Dermis blood vessel endothelial cell (primary cell): ENCODE results near the gene CD82. TPM values are rescaled to one million over a fixed set of nuclear protein-coding genes. Genes with fewer than 3 reads are reported as not detected.

Experiments
- DNase-seq: peaks from one replicate; pipeline ENCODE4 v3.0.0; 2010
- total RNA-seq: library from RNA; depleted of rRNA; stranded (reverse); fragments of >200 nt; gene quantifications from 2 replicates; pipeline ENCODE4 v1.2.3, GENCODE V29; 2014

The CD82 gene
- total RNA-seq, 1 donor from 2014 or later: 8.5 TPM

DNA sequence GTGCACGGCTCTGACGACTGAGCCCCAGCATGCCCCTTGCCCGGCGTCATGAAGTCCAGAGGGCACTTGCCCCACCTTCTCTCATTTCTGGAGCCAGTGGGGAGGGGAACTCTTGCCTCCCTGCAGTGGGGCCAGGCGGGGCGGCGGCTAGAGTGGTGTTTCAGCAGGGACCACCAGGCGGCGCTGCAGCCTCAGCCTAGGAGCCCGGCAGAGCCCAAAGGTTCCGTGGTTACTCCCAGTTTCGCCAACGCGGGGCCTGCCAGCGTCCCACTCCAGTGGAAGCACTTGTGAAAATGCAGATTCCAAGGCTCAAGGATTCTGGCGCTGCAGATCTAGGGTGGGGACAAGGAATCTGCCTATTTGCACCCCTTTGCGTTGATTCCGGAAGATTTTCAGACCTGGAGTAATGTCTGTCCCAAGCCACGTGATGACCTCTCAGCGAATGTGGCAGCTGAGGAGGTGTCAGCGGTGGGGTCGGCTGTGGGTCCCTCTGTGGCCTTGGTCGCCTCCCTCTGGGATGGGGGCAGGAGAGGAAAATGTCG is 55.7 kb downstream of the CD82 start:
- peak; percentile 80 for DNase-seq

DNA sequence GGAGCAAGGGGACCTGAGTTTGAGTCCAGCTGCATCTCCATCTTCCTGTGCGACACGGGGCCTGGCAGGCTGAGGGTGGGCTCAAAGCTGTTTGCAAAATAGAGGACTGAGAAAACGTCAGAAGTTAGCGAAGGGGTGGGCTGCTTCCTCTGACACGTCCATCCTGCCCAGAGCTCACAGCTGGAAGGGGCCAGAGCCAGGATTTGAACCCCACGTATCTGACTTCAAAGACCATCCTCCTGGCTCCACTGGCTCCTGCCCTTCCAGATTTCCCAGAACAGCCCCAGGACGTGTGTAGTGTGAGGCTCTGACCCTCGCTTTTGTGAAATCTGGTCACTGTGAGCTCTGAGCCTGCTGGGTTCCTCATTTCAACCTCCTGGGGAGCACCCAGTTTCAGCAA is 56.3 kb downstream of the CD82 start:
- DNase-seq: no peak

DNA sequence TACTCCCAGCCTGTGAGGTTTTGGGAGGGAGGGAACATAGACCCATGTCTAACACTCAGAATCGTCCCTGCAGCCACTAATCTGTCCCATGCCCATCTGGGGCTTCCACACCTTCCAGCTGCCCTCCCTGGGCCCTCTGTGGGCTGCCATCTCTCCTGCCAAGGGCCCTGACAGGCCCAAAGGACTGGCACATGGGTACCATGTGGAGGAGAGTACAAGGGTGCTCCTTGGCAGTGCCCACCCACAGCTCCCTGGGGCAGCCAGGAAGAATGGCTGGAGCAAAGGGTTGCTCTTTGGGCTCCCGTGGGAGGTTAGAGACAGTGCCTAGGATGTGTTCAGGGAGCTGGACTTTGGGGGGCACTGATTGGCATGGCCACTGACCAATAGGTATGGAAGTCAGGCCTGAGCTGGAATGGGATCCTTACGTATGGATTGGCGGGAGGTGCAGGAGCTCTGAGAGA is 56.8 kb downstream of the CD82 start:
- no peak for DNase-seq

DNA sequence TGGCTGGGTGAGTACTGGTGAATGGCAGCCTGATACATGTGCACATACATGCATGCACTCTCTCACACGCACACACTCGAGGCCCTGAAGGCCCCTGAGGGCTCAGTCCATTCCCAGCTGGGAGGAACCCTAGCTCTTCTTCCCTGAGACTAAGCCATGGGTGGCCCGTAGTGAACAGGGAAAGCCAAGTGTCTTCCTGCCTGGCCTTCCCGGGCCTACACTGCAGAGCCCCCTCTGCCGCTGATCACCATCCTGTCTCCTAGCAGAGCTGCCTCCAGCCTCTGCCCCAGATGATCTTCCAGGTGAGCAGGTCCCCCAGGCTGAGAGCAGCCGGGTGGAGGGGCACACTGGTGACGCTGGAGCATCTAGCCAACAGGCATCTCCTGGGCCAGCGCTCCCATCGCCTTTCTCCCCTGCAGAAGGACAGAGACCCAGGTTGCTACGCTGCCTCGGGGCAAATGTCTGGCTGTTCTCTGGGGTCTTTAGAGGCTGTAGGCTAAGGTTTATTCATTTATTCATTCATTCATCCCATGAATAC is 57.3 kb downstream of the CD82 start:
- DNase-seq: no peak

DNA sequence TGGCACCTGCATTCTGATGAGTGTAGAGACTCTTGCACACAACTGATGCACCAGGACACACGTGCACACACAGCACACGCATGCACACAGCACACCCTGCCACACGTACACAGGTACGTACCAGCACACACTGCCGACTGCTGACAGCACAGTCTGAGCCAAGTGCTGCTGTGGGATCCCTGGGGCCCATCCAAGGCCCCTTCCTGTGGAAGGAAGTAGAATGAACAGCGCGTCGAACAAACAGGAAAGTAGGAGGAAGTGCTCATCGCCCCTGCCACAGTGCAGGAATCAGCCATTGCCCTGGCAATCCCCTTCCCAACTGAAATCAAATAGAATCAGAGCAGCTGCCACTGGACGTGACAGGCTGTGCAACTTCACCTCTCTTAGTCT is 57.9 kb downstream of the CD82 start:
- DNase-seq: peak; percentile 68

DNA sequence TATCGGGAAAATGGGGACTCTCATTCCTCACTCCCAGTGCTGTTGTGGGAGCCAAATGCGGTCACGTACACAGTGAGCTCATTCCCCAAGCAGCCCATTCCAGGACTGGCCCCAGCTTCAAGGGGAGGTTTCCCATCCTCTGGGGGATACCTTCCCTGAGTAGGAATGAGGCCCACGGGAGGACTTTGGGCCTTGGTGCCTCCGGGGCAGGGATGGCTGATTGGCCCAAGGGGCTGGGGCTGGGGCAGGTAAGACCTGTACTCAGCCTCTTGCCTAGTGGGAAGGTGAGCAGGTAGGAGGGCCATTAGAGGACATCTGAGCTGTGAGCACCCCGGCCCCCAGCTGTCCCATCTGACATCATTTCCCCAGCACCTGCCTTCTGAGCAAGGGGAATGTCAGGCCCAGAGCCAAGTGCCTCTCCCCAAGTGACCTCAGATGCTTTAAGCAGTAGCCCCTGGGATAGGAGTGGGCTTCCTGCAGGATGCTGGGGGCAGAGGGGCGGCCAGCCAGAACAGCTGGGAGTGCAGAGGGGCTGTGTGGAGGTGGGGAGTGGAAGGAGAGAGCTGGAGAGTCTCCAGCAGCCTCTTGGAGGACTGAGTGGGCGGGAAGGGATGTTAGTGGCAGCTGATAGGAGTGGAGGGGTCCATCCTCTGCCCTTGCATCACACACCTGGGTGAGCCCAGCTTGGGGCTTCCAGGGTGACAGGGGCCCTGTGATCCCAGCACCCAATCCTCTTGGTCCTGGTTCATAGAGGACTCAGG is 58.4 kb downstream of the CD82 start:
- peak; percentile 68 for DNase-seq

DNA sequence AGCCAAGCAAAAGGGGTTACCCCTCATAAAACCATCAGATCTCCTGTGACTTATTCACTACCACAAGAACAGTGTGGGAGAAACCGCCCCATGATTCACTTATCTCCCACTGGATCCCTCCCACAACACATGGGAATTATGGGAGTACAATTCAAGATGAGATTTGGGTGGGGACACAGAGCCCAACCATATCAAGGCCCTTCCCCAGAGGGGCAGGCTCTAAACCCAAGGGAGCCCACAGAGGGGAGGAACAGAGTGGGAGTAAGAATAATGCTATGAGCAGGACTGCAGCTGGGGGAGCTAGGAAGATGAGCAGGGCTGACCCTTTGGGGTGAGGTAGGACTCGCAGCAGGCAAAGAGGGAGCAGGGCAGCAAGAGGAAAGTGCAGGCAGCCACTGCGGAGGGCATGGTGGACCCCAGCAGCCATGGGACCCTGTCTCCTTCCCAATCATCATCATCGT is 59.3 kb downstream of the CD82 start:
- no peak for DNase-seq

DNA sequence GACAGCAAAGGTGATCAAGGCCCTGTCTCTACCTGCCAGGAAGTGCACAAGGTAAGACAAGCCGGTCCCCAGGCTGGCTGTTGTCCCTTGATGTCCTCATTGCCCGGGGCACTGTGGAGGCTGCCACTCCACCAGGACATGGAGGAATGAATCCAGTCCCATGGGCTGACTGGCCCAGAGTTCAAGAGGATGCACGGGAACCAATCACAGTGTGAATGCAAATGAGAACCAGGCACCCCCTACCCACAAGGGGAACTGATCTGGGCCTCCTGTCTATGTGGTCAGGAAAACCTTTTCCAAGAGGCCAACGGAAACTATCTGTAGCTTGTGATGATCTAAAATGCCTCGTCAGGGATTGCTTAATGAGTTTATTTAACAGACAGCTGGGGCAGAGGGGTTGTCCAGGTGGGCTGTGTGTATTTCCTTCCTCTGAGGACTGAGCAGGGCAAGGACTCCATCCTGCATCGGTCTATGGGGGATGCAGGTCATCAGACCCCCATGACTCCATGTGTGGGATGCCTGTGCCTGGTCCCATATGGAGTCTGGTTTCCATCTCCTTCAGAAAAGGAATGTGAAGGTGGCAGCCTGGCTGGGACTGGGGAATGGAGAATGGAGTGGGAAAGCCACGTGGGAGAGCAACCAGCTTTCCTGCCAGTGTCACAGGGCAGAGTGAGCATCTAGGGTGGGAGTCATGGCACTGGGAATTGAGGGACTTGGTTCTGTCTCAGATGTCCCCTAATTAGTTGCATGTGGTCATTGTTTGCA is 60.5 kb downstream of the CD82 start:
- no peak for DNase-seq

DNA sequence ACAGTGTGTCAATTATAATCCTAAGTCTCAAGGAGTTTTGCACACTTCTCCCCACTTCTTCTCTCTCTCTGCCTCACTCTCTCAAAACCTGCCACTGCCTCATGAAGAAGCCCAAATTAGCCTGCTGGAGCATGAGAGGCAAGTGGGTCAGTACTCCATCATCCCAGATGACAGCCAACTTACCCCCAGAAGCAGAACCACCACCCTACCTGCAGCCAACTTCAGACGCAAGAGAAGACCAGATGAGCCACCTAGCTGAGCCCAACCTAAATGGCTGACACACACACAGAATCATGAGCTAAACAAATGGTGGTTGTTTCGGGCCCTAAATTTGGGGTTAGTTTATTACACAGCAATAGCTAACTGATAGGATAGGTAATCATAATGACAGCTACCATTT is 61.2 kb downstream of the CD82 start:
- no peak for DNase-seq

DNA sequence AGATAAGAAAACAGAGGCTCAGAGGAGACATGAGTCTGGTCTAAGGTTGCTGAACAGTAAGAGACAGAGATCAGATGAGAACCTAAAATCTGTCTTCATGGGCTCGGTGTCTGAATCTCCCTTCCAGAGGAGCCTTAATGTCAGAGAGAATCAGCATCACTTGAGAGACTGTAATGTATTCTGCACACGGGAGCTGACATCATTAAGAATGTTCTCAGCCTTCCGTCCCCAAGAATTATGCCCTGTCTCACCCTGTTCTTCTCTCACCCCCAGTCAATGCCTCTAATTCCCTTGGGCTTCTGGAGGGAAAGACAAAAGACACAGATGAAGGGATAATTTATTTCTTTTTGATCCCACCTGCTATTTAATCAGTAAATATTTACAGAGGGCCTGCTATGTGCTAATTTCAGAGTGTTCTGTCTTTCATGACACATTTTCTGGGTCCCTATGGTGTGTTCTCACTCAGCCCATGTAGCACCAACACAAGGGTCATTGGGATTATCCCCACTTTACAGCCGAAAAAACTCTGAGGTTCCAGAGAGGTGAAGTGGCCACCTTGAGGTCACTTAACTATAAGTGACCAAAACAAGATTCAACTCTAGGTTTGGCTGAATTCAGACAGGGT is 61.8 kb downstream of the CD82 start:
- no peak for DNase-seq

DNA sequence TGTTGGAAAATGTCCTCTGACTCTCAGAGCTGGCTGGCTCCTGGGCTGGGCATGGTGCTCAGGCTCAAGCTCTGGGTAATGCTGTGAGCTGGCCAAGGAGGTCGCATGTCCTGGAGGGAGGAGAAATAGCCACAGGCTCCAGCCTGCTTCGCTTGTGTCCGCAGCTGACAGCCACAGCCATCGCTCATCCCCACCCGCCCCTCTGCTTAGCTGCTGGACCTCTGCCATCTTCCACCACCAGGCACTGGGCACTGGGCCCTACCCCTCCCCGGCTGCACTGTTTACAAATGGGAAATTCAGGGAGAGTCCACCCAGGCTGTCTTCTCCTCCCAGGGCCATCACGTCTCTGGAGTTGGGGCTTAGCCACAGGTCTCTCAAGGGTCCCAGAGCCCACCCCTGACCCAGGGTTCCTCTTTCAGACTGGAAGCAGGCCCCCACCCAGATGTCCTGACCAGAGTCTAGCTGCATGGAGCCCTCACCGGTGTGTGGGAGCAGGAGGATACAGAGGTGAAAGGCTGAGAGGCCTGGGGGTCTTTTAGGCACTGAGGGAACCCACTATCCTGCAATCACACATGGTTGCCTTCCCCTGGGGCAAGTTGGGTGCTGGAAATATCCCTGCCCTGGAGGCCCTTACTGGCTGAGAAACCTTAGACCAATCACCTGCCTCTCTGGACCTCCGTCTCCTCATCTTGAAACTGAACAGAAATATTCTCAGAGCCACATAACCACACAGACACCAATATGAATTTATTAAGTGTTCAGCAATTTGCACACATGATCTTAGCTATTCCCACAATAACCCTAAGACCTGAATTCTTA is 62.7 kb downstream of the CD82 start:
- peak; percentile 65 for DNase-seq

DNA sequence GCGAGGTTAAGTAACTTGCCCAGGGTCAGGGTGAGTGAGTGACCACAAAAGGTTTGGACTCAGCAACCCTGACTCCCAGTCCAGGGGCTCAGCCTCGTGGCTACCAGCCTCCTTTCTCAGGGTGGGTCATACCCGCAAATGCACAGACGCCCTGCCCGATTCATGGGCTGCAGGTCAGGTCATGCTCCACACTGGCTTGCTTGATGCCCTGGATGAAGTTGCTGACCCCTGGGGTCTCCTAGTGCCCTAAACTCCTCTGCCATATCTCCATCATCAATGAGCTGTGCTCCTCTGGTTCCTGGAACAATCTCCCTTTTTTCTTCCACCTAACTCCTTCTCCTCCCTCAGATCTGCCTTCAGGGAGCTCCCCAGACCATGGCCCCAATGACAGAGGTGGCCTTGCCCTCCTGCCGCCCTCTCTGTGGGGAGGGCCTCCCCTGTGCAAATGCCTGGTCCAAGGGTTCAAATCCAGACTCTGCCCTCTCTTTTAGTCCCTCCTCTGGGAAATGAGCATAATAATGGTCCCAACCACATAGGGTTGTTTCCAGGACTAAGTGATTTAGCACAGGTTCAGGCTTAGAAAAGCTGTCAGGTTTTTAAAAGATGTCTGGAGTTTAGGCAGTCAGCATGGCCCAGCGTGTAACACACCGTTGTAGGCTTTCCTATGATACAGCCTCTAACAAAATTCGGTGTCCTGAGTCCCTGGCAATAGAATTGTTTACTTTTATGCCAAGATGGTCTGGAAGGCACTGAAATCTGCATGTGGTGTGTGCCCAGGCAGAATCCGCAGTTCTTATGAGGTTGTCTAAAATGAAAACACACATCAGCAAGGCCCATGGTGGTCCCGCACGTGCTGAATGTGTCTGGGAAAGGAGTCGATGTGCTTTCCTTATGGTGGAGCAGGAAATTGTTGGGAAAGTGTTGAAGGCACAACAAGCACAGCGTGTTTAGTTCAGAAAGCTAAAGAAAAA is 63.6 kb downstream of the CD82 start:
- no peak for DNase-seq

DNA sequence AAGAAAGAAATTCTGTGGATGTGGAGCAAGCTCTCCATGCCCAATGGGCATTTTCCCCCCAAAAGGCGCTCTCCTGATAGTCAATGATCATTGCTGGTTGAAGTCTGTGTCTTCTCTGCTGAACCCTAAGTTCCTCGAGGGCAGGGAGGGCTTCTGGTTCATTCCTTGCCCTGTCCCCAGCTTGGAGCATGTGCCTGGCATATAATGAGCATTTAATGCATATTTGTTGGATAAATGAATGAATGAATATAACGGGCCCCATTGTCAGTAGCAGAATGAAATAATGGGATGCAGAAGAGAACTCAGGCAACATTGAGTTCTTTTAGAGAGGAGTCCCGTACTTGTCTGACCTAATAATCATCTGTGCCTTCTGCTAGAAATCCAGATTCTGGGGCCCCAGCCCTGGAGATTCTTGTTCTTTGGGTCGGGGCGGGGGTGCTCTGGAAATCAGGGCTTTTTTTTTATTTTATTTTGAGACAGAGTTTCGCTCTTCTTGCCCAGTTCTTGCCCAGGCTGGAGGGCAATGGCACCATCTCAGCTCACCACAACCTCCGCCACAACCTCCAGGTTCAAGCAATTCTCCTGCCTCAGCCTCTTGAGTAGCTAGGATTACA is 64.4 kb downstream of the CD82 start:
- no peak for DNase-seq

DNA sequence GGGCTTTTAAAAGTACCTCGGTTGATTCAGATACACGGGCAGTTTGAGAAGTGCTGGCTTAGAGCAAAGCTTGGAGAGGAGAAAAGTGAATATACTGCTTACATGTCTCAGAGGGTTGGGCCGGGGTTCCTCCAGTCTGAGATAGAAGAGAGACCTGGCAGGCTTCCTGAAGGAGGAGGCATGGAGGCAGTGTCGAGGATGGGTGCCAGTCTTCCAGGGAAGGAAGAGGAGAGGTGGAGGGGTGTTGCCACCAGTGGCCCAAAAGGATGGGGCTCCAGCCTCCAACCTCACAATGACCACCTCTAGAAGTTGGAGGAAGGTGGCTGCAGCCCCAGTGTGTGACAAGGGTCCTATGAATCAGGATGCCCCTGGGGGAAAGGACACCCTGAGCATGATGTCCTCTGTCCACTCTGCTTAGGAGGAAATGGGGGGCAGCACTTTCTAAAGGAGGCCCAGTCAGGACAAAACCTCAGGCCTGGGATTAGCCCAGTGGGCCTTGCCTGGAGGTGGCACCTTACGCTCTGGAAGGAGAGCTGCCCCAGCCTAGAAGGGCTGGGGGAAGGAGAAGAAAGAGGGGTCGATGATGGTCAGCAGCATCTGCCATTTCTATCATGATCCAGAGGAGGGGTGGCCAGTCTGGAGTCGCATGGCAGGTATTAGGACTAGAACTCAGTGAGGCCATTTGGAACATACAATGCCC is 65.2 kb downstream of the CD82 start:
- no peak for DNase-seq

DNA sequence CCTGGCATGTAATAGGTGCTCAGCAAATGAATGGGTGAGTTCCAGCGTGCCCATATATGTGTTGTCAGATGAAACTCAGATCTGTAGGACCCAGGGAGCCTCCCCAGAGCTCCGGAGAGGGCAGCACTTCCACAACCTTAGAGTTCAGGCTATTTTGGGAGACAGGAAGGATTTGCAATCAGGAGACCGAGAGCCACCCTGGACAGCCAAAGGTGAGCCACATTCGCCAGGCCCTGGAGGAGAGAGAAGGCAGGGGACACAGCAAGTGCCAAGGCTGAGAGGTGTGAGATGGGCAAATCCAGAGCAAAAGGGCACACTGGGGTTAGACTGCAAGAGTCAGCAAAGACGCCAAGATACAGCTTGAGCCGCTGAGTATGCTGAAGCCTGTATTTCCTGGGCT is 66.4 kb downstream of the CD82 start:
- no peak for DNase-seq

DNA sequence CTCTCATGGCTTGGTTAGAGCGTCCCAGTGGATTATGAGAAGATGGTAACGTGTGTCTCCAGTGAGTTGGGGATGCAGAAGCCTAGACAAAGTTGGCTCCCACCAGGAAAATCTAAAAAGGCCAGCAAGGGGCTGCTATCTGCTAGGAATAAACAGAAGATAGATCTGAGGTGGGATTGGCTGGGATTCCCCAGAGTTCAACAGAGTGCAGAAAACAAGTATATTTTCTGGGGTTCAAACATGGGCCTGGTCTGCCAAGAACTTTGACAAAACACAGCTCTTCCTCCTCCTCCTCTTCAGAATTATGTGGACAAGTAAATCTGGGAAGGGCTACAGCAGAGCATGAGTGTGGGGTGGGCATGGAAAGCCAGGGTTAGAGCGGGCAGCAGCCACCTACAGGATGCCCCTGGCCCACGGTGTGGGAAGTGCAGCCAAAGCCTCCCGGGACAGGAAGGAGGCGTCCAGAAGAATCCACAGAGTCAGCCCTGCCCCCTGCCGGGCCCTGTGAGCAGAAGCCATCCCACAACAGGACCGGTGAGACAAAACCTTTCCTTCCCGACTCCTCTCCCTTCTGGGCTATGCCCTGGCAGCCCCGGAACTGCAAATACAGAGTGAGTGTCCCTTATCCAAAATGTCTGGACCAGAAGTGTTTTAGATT is 67.1 kb downstream of the CD82 start:
- DNase-seq: peak; percentile 74

DNA sequence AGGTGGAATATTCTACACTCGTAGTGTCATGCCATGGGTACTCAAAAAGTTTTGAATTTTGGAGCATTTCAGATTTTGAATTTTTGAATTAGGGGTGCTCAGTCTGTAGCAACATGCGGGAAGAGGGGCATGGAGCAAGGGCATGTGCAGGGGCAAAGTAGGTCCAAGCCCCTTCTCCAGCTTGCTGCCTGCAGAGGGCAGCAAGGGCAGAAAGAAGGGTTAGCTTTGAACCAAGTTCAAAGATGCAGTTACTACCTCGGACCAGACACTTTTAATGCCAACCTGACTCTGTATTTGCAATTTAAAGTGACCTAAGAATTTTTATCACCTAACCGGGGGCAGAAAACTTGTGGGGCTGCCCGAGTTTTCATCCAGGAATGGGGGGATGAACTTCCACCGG is 68.2 kb downstream of the CD82 start:
- DNase-seq: peak; percentile 39

DNA sequence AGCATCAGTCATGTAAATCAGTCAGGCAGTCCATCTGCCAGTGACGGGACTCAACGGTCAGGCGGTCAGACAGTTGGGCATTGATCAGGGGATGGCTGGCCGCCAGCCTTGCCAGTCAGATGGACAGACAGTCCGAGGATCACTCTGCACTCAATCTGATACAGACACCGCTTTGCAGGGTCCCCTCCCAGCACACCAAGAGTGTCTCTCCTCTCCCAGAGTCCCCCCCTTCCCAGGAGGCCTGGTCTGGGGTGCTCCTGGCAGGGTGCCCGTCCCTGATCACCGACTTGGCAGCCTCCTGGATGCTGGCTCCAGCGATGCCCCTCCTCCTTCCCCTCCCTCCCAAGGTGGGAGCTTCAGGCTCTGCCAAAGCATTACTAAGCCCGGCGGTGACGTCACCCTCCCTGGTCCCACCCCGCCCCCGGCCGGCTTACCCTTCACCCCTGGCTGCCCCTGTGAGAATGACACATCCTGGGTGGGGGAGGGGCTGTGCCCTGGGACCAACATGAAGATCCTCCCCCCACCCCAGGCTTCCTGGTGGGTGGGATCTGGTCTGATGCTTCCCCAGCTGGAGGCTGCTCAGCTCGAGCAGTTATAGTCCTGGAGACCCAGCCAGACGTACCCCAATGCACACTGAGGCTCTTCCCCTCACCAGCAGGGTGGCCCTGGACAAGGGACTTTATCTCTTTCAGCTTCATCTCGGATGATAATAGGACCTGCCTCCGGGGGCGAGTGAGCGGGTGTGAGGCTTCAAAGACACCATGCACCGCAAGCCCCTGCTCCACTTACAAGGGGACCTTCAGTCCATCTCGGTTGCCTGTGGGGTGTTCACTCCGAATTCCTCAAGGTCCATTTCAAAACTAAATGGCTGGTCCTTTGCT is 69.2 kb downstream of the CD82 start:
- peak; percentile 78 for DNase-seq
